ENCODE results near the gene PRKAG2.

DNA sequence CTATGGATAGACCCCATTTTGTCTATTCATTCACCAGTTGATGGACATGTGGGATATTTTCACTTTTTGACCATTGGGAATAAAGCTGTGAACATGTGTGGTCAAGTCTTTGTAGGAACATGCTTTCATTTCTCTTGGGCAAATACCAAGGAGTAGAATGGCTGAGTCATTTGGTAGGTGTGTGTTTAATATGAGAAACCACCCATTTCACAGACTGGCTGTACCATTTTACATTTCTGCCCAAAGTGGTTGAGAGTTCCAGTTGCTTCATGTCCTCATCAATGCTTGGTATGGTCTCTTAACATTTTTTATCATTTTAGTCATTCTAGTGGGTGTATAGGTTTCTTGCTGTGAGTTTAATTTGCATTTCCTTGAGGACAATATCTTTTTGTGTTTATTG, 232.4 kb downstream of the PRKAG2 start:
- TF ChIP-seq POLR2A (IDR thresholded peaks at IDR 0.05), result no peak
- TF ChIP-seq, protein P1, sequence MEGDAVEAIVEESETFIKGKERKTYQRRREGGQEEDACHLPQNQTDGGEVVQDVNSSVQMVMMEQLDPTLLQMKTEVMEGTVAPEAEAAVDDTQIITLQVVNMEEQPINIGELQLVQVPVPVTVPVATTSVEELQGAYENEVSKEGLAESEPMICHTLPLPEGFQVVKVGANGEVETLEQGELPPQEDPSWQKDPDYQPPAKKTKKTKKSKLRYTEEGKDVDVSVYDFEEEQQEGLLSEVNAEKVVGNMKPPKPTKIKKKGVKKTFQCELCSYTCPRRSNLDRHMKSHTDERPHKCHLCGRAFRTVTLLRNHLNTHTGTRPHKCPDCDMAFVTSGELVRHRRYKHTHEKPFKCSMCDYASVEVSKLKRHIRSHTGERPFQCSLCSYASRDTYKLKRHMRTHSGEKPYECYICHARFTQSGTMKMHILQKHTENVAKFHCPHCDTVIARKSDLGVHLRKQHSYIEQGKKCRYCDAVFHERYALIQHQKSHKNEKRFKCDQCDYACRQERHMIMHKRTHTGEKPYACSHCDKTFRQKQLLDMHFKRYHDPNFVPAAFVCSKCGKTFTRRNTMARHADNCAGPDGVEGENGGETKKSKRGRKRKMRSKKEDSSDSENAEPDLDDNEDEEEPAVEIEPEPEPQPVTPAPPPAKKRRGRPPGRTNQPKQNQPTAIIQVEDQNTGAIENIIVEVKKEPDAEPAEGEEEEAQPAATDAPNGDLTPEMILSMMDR (IDR thresholded peaks at IDR 0.05), result no peak
